Trophoblast cell (in vitro differentiated cells and primary cell): ENCODE measurements around the gene FOXR1.
A peak's percentile ranks its signal among the peaks of the same experiment; 100 is the strongest.

Experiments used
- DNase-seq, 2 donors: peaks; one replicate each; pipeline ENCODE4 v3.0.0-alpha.2; 2016
- H2AFZ ChIP-seq: 2 replicates; pipeline ENCODE4 v1.6.1; 2013; ENCODE audit warnings: low read length, moderate library complexity, mild to moderate bottlenecking; ENCODE audit not compliant: insufficient read depth, poor library complexity
- H2AK5ac ChIP-seq: 2 replicates; pipeline ENCODE4 v1.6.1; 2013; ENCODE audit warnings: mild to moderate bottlenecking, low read length
- H2BK120ac ChIP-seq: 2 replicates; pipeline ENCODE4 v1.6.1; 2013; ENCODE audit warnings: low read length, mild to moderate bottlenecking, moderate library complexity; ENCODE audit not compliant: insufficient read depth, poor library complexity
- H2BK12ac ChIP-seq: 2 replicates; pipeline ENCODE4 v1.6.1; 2013; ENCODE audit warnings: mild to moderate bottlenecking, low read length, moderate library complexity
- H2BK5ac ChIP-seq: 2 replicates; pipeline ENCODE4 v1.6.1; 2013; ENCODE audit warnings: low read length, low read depth, moderate library complexity, mild to moderate bottlenecking; ENCODE audit not compliant: poor library complexity
- H3K14ac ChIP-seq: 2 replicates; pipeline ENCODE4 v1.6.1; 2013; ENCODE audit warnings: mild to moderate bottlenecking, low read length
- H3K18ac ChIP-seq: 2 replicates; pipeline ENCODE4 v1.6.1; 2013; ENCODE audit warnings: mild to moderate bottlenecking, low read length
- H3K23ac ChIP-seq: 2 replicates; pipeline ENCODE4 v1.6.1; 2013; ENCODE audit warnings: low read length
- H3K27ac ChIP-seq: 2 replicates; pipeline ENCODE4 v1.5.1; 2013; ENCODE audit warnings: low read depth, mild to moderate bottlenecking, inconsistent platforms, low read length, moderate library complexity
- H3K27me3 ChIP-seq: 2 replicates; pipeline ENCODE4 v1.6.1; 2013; ENCODE audit warnings: inconsistent platforms, mild to moderate bottlenecking, low read length, moderate library complexity; ENCODE audit not compliant: insufficient read depth
- H3K36me3 ChIP-seq, 2 experiments: 1 replicate in 1 of 2; 2 replicates in 1 of 2; pipeline ENCODE4 v1.6.1; 2013; ENCODE audit warnings: low read length in 2 of 2, mild to moderate bottlenecking in 2 of 2, moderate library complexity in 1 of 2; ENCODE audit not compliant: insufficient read depth in 2 of 2, control insufficient read depth in 1 of 2
- H3K4ac ChIP-seq: 2 replicates; pipeline ENCODE4 v1.6.1; 2013; ENCODE audit warnings: low read depth, mild to moderate bottlenecking, low read length, moderate library complexity
- H3K4me1 ChIP-seq, 2 experiments: 1 replicate in 1 of 2; 2 replicates in 1 of 2; pipeline ENCODE4 v1.6.1; 2013; ENCODE audit warnings: low read length in 2 of 2, mild to moderate bottlenecking in 2 of 2, moderate library complexity in 1 of 2; ENCODE audit not compliant: insufficient read depth in 2 of 2, control insufficient read depth in 1 of 2
- H3K4me2 ChIP-seq: 2 replicates; pipeline ENCODE4 v1.6.1; 2013; ENCODE audit warnings: inconsistent platforms, mild to moderate bottlenecking, low read length, moderate library complexity
- H3K4me3 ChIP-seq: 2 replicates; pipeline ENCODE4 v1.5.1; 2013; ENCODE audit warnings: mild to moderate bottlenecking, low read depth, low read length, inconsistent platforms
- H3K79me1 ChIP-seq: one replicate; pipeline ENCODE4 v1.6.1; 2013; ENCODE audit warnings: low read length
- H3K79me2 ChIP-seq: 2 replicates; pipeline ENCODE4 v1.6.1; 2013; ENCODE audit warnings: low read length, mild to moderate bottlenecking; ENCODE audit not compliant: control insufficient read depth, insufficient read depth, poor library complexity
- H3K9ac ChIP-seq: 2 replicates; pipeline ENCODE4 v1.6.1; 2013; ENCODE audit warnings: mild to moderate bottlenecking, low read length
- H3K9me3 ChIP-seq: 2 replicates; pipeline ENCODE4 v1.6.1; 2013; ENCODE audit warnings: low read depth, mild to moderate bottlenecking, control low read depth, inconsistent platforms, low read length; ENCODE audit not compliant: insufficient read depth
- H4K12ac ChIP-seq: 2 replicates; pipeline ENCODE4 v1.6.1; 2013; ENCODE audit warnings: low read depth, mild to moderate bottlenecking, low read length, moderate library complexity
- H4K8ac ChIP-seq: 2 replicates; pipeline ENCODE4 v1.6.1; 2013; ENCODE audit warnings: low read depth, mild to moderate bottlenecking, low read length, moderate library complexity
- H4K91ac ChIP-seq: one replicate; pipeline ENCODE4 v1.6.1; 2013; ENCODE audit warnings: low read depth, mild to moderate bottlenecking, low read length, moderate library complexity
- WGBS: extraction: QIAGEN DNeasy Blood & Tissue Kit; methylation state at CpG from one replicate; pipeline ENCODE4 v1.1.7; 2013; ENCODE audit warnings: missing lambda C conversion rate; ENCODE audit not compliant: insufficient read length, insufficient coverage; ENCODE audit errors: extremely low coverage; 5-methylcytosine and 5-hydroxymethylcytosine counted together

FOXR1 gene

GRCh38 chr11:119025541-119025940 lies 54.0 kb downstream of the FOXR1 start:
- Histone ChIP-seq H2AK5ac (no peak overlapping the region), H3K79me1 (peaks cover 4% of the 10 kb centered on the region), H2AFZ (no peak overlapping the region), H4K91ac (peak overlapping the region; percentile 43), H3K27me3 (no peaks in the 10 kb centered on the region), H3K79me2 (peaks cover 10% of the 10 kb centered on the region), H4K12ac (peak overlapping the region; percentile 7), H3K9me3 (peaks cover 2% of the 10 kb centered on the region), H3K23ac (no peak overlapping the region), H3K14ac (peak overlapping the region; percentile 22), H4K8ac (peak overlapping the region; percentile 40), H3K9ac (no peak overlapping the region), H3K36me3 (peaks cover 34 to 47% of the 10 kb centered on the region in 2 experiments), H3K4me3 (no peak overlapping the region), H2BK120ac (peak overlapping the region; percentile 28), H2BK12ac (no peak overlapping the region), H3K27ac (peak overlapping the region; percentile 57), H3K4me2 (no peak overlapping the region), H3K4ac (no peak overlapping the region), H2BK5ac (peak overlapping the region; percentile 5), H3K18ac (peak overlapping the region; percentile 42), H3K4me1 (peaks cover 32 to 45% of the 10 kb centered on the region in 2 experiments)
- DNase-seq, result no peak
- no CpG with 5 or more reads among the region's 5 CpGs for WGBS

DNA sequence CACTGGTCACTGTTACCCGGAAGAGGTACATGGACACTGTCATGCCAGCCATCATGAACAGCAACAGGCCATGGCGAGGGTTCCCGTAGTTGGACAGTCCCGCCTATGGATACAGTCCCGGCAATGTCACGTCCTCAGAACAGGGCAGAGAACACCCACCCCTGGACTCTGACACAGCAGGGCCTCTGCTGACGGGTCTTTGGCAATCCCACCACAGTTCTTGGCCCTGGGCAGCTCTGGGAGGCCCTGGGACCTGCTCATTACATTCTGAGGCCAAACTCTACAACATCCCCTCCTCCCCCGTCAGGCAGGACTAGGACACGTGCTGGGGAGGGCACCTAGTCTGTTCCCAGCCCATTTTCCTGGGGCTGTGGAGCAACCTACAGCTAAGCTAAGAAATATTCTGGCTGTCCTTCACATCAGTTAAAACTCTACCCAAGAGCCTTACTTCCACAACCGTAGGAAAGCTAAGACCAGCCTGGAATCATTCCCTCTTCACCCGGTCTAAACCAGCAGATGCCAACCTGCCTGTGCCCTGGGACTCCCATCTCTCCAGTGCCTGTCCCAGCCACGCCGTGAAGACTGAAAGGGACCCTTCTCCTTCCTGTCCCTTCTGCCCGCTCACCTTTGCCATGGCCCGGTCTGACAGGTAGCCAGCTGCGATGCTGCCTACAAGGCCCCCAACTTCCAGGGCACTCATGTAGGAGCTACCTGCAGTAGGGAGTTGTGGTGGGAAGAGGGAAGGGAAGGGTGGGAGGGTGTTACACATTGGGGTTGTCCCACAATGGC lies 54.6 kb downstream of the FOXR1 start:
- H3K14ac ChIP-seq, result peak overlapping the region; percentile 22
- peak overlapping the region; percentile 5 for H2BK5ac ChIP-seq
- no peak overlapping the region for H3K23ac ChIP-seq
- H2AK5ac ChIP-seq, result no peak overlapping the region
- H3K4me3 ChIP-seq, result no peak overlapping the region
- peaks cover 32 to 45% of the 10 kb centered on the region in 2 experiments for H3K4me1 ChIP-seq
- H3K79me2 ChIP-seq, result peaks cover 10% of the 10 kb centered on the region
- H3K27me3 ChIP-seq, result no peaks in the 10 kb centered on the region
- DNase-seq, result no peak
- no CpG with 5 or more reads among the region's 16 CpGs for WGBS
- H4K12ac ChIP-seq, result no peak overlapping the region
- H2BK120ac ChIP-seq, result peak overlapping the region; percentile 28
- no peak overlapping the region for H2AFZ ChIP-seq
- H3K79me1 ChIP-seq, result peaks cover 5% of the 10 kb centered on the region
- H2BK12ac ChIP-seq, result no peak overlapping the region
- peaks cover 34 to 47% of the 10 kb centered on the region in 2 experiments for H3K36me3 ChIP-seq
- no peak overlapping the region for H3K4me2 ChIP-seq
- H3K18ac ChIP-seq, result peak overlapping the region; percentile 42
- H4K91ac ChIP-seq, result peak overlapping the region; percentile 43
- peaks cover 2% of the 10 kb centered on the region for H3K9me3 ChIP-seq
- no peak overlapping the region for H3K4ac ChIP-seq
- H4K8ac ChIP-seq, result peak overlapping the region; percentile 40
- H3K9ac ChIP-seq, result no peak overlapping the region
- peak overlapping the region; percentile 57 for H3K27ac ChIP-seq

DNA sequence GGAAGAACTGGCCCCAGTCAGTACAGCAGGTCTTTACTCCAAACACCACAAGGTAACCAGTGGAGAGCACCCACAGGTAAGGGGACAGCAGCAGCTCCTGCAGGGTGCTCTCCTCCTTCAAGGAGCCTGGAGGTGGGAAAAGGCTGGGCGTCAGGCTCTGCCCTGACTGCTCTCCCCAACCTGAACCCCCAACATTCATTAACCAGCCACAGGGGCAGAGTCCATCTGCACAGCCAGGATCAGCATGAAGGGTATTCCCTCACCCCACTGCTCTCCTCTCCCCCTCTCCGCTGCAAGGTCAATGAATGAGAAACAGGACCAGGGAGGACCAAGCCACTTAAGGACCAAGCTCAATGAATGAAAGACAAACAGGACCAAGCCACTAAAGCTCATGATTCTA lies 55.4 kb downstream of the FOXR1 start:
- no peak overlapping the region for H3K27ac ChIP-seq
- WGBS, result no CpG with 5 or more reads among the region's 2 CpGs

DNA sequence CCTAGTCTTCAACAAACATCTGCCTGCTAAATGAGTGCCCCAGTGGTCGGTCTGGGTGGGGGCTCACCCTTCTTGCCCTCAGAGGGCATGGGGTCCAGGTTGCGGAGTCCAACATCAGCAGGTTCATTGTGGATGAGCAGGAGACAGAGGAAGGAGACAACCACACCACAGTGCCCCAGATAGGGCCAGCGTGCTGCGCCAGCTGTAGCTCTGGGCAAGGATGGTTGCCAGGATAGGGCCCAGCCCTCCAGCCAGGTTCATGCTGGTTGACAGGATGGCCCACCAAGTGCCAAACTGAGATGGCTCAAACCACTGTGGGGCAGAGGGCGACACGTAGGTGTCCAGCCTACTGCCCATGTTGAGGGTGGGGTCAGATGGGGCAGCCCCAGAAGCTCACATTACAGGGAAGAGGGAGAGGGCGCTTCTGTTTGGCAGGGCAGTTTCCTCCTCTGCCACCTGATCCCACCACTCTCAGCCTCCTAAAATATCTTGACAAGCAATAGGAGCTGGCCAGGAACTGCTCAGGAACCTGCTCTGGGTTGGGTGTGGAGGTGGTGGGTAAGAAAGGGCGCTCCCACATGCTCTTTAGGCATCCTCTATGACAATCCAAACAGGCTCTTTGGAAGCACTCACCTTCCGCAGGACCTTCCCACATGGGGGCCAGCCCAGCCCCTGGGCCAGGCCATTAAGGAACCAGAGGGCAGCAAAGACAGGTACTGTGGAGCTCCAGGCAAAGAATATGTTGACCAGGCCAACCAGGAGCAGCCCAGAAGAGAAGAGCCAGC lies 56.2 kb downstream of the FOXR1 start:
- Histone ChIP-seq H3K36me3 (peaks cover 26 to 40% of the 10 kb centered on the region in 2 experiments), H3K4ac (no peak overlapping the region), H4K8ac (no peak overlapping the region), H3K23ac (no peak overlapping the region), H3K9ac (no peak overlapping the region), H2BK5ac (no peak overlapping the region), H4K91ac (no peak overlapping the region), H3K27me3 (no peaks in the 10 kb centered on the region), H3K9me3 (peaks cover 2% of the 10 kb centered on the region), H2AK5ac (no peak overlapping the region), H2BK120ac (no peak overlapping the region), H3K79me2 (peaks cover 10% of the 10 kb centered on the region), H3K79me1 (peaks cover 5% of the 10 kb centered on the region), H3K4me3 (no peak overlapping the region), H3K4me1 (peaks cover 32 to 45% of the 10 kb centered on the region in 2 experiments), H3K18ac (no peak overlapping the region), H2BK12ac (no peak overlapping the region), H3K14ac (no peak overlapping the region), H2AFZ (no peak overlapping the region), H4K12ac (no peak overlapping the region), H3K4me2 (no peak overlapping the region), H3K27ac (no peak overlapping the region)
- no CpG with 5 or more reads among the region's 9 CpGs for WGBS
- no peak for DNase-seq

More for the DNA sequence above, 55.4 kb downstream of the FOXR1 start:
- Histone ChIP-seq H4K91ac (no peak overlapping the region), H2BK12ac (no peak overlapping the region), H3K23ac (no peak overlapping the region), H2AFZ (no peak overlapping the region), H4K8ac (no peak overlapping the region), H4K12ac (no peak overlapping the region), H3K27me3 (no peaks in the 10 kb centered on the region), H3K79me2 (peaks cover 10% of the 10 kb centered on the region), H3K4ac (no peak overlapping the region), H3K4me3 (no peak overlapping the region), H3K4me1 (peaks cover 32 to 45% of the 10 kb centered on the region in 2 experiments), H2BK5ac (no peak overlapping the region), H3K4me2 (no peak overlapping the region), H3K79me1 (peaks cover 5% of the 10 kb centered on the region), H3K9me3 (peaks cover 2% of the 10 kb centered on the region), H3K9ac (no peak overlapping the region), H2AK5ac (no peak overlapping the region), H3K36me3 (peaks cover 32 to 43% of the 10 kb centered on the region in 2 experiments), H3K14ac (no peak overlapping the region), H2BK120ac (no peak overlapping the region), H3K18ac (no peak overlapping the region)
- DNase-seq, result no peak
